PC-3 (cell line): ENCODE data around the gene LNPEP. TPM values are rescaled to one million over a fixed set of nuclear protein-coding genes. Genes with fewer than 3 reads are reported as not detected.

Experiments used
- ATAC-seq: fragments of 200-7000 bp; cut with Tn5 transposase; 2 replicates; pipeline ENCODE4 v1.9.1; 2020; ENCODE audit warnings: mild to moderate bottlenecking, moderate library complexity
- Bru-seq: library from RNA; stranded (reverse); fragments of 400-500 nt; gene quantifications from one replicate; lab custom pipeline; 2021; lab: Mats Ljungman, UMichigan
- BruChase-seq, 2 experiments: library from RNA; stranded (reverse); fragments of 400-500 nt; gene quantifications; one replicate each; lab custom pipeline; 2021; lab: Mats Ljungman, UMichigan
- BruUV-seq: library from RNA; stranded (reverse); fragments of 400-500 nt; replicated peaks from 2 replicates; lab custom pipeline; 2021; lab: Mats Ljungman, UMichigan
- CTCF ChIA-PET: fragments of 300-600 bp; sonication (Branson Sonifier 250); formaldehyde crosslinking; loops from one replicate; lab custom pipeline; 2022; ENCODE audit warnings: antibody characterized with exemption; lab: Charles Lee
- POLR2A ChIA-PET: fragments of 300-600 bp; sonication (Branson Sonifier 250); formaldehyde crosslinking; loops from one replicate; lab custom pipeline; 2022; ENCODE audit warnings: antibody characterized with exemption; ENCODE audit not compliant: unreplicated experiment; lab: Charles Lee
- DNase-seq: peaks from one replicate; pipeline ENCODE4 v3.0.0-alpha.2; 2015
- H2AFZ ChIP-seq: fragments of 300-600 bp; sonication (generic); 2 replicates; pipeline ENCODE4 v1.6.0; 2016; ENCODE audit warnings: antibody characterized with exemption, low read length
- H3F3A ChIP-seq: fragments of 300-600 bp; sonication (generic); one replicate; pipeline ENCODE4 v1.6.0; 2017; ENCODE audit warnings: antibody characterized with exemption, low read length, control low read depth, mild to moderate bottlenecking; ENCODE audit not compliant: unreplicated experiment
- H3K27ac ChIP-seq: fragments of 300-600 bp; sonication (generic); 2 replicates; pipeline ENCODE4 v1.5.1; 2016; ENCODE audit warnings: mild to moderate bottlenecking, low read length
- H3K27me3 ChIP-seq: fragments of 300-600 bp; sonication (generic); 2 replicates; pipeline ENCODE4 v1.6.1; 2016; ENCODE audit warnings: low read length, mixed read lengths
- H3K36me3 ChIP-seq: fragments of 300-600 bp; sonication (generic); 2 replicates; pipeline ENCODE4 v1.6.1; 2016; ENCODE audit warnings: low read depth, mixed run types, low read length, mixed read lengths
- H3K4me1 ChIP-seq: fragments of 300-600 bp; sonication (generic); 2 replicates; pipeline ENCODE4 v1.5.1; 2016; ENCODE audit warnings: low read length; ENCODE audit not compliant: insufficient read depth
- H3K4me2 ChIP-seq: fragments of 300-600 bp; sonication (generic); 2 replicates; pipeline ENCODE4 v1.6.0; 2016; ENCODE audit warnings: low read length
- H3K4me3 ChIP-seq: fragments of 300-600 bp; sonication (generic); 2 replicates; pipeline ENCODE4 v1.5.1; 2016; ENCODE audit warnings: mild to moderate bottlenecking, low read length, mixed read lengths
- H3K79me2 ChIP-seq: fragments of 300-600 bp; sonication (generic); 2 replicates; pipeline ENCODE4 v1.6.1; 2017; ENCODE audit warnings: low read length, mixed read lengths
- H3K9ac ChIP-seq: fragments of 300-600 bp; sonication (generic); 2 replicates; pipeline ENCODE4 v1.6.0; 2016; ENCODE audit warnings: mild to moderate bottlenecking, low read length
- H3K9me2 ChIP-seq: fragments of 300-600 bp; sonication (generic); replicated peaks from 2 replicates; pipeline ENCODE4 v1.6.1; 2016; ENCODE audit warnings: mixed run types, low read length, mixed read lengths
- H3K9me3 ChIP-seq: fragments of 300-600 bp; sonication (generic); 2 replicates; pipeline ENCODE4 v1.6.1; 2016; ENCODE audit warnings: low read length, mixed read lengths
- H4K20me1 ChIP-seq: fragments of 300-600 bp; sonication (generic); 2 replicates; pipeline ENCODE4 v1.6.1; 2016; ENCODE audit warnings: low read length, mixed read lengths
- EZH2 ChIP-seq: fragments of 300-600 bp; sonication (generic); IDR thresholded peaks from one replicate; pipeline ENCODE4 v1.6.1; 2017; ENCODE audit warnings: antibody characterized with exemption, mild to moderate bottlenecking, low read length; ENCODE audit not compliant: unreplicated experiment
- EZH2phosphoT487 ChIP-seq: fragments of 300-600 bp; sonication (generic); IDR thresholded peaks from 2 replicates; pipeline ENCODE4 v1.6.1; 2018; ENCODE audit warnings: mild to moderate bottlenecking, antibody characterized with exemption, low read length, borderline replicate concordance
- intact Hi-C: fragments of 100-400 bp; cut with micrococcal nuclease; formaldehyde crosslinking; loops from 2 replicates; pipeline ENCODE4 v1.9.0; 2023
- long read RNA-seq: library from polyadenylated mRNA; unstranded; transcript quantifications from one replicate; pipeline ENCODE4 v2.0.0, GENCODE V29; 2021; ENCODE audit not compliant: unreplicated experiment
- total RNA-seq: library from RNA; depleted of rRNA; stranded (reverse); fragments of >200 nt; gene quantifications from 2 replicates; pipeline ENCODE4 v1.2.3, GENCODE V29; 2014; rRNA removed
- TF ChIP-seq, protein P1 (sequence below): fragments of 300-600 bp; sonication (generic); conservative IDR thresholded peaks from 2 replicates; pipeline ENCODE4 v1.5.1; 2017; ENCODE audit warnings: antibody characterized with exemption, low read depth, mild to moderate bottlenecking, low read length

LNPEP gene
- total RNA-seq (11.1 and 20.2 TPM in 2 replicates), Bru-seq, nascent RNA (percentile 85 among the genes with signal in this experiment), BruChase-seq, experiment 1, labeled RNA remaining after a 6-hour chase (percentile 84 among the genes with signal in this experiment), BruChase-seq, experiment 2, labeled RNA remaining after a 2-hour chase (percentile 87 among the genes with signal in this experiment)
- long read RNA-seq, full-length matches to known transcripts: 24 of 53 reads
- long read RNA-seq, partial matches to known transcripts: 11 of 53 reads
- long read RNA-seq, other reads (novel, unspliced or antisense): 18 of 53 reads

DNA sequence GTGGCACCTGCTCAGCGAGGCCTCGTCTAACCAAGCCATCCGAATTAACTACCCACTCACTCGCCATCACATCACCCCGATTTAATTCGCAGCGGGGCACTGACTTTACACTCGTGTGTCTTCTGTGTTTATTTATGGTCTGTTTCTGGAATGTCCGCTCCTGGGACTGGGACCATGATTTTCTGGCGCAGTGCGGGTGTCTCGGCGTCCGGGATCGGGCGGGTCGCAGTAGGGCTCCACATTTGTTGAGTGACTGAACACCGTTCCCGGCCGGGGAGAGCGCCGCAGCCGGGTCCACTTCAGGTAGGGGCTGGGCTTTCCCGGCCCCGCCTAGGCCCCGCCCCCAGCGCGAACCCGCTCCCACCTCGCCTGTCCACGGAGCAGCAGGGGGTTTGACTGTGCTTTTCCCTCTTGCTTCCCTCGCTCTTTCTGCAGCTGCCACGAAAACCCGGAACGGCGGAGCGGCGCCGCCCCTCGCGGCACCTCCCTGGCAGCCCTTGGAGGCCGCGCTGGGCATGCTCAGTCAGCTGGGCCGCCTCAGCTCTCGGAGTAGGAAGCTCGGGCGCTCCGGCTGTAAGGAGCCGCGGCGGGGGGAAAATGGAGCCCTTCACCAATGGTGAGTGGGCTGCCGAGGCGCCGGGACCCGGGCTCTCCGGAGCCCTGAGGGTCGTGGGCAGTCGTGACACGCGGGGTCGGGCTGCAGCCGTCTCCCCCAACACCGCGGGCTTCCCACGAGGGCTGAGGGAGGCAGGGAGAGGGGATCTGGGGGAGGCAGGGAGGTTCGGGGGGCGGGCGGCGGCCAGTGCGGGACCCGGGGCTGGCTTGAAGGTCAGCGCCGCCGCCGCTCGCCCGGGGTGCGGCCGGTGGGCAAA lies at the start of gene LNPEP:
TSS of gene LNPEP (plus strand) at position 522 of the 872 bp plus-strand sequence. CDS start at position 598, 76 bp downstream.
- peak within 1 kb of the TSS; percentile 93 for H2AFZ ChIP-seq
- ChIA-PET CTCF (interaction anchor here (0.6 to 1.9 kb wide), 2 partner anchors 67 to 183 kb away, joined by 7 to 18 read pairs; no protein-coding TSS in a partner anchor), POLR2A (interaction anchor here (0.6 to 1.0 kb wide), 2 partner anchors 128 to 1854 kb away, joined by 3 to 5 read pairs; partner anchors contain the start of gene ERAP1)
- no peaks in the 10 kb centered on the region for H3F3A ChIP-seq
- no peaks in the 10 kb centered on the region for H3K27me3 ChIP-seq
- peak within 1 kb of the TSS; percentile 86 for H3K4me2 ChIP-seq
- peak within 1 kb of the TSS; percentile 84 for H3K9ac ChIP-seq
- no peaks in the 10 kb centered on the region for H4K20me1 ChIP-seq
- H3K4me1 ChIP-seq: peaks cover 35% of the 10 kb centered on the region
- DNase-seq (peak; percentile 97), ATAC-seq (peak; percentile 79)
- H3K27ac ChIP-seq: peak within 1 kb of the TSS; percentile 86
- no peaks in the 10 kb centered on the region for H3K36me3 ChIP-seq
- BruUV-seq: TSS peak; percentile 48
- intact Hi-C loops: loop anchor here (1.0 to 5.0 kb wide), 7 partner anchors 11 to 227 kb away; partner anchors contain the start of gene LIX1
- H3K9me3 ChIP-seq: no peaks in the 10 kb centered on the region
- no peak for TF ChIP-seq EZH2phosphoT487
- TF ChIP-seq, protein P1, sequence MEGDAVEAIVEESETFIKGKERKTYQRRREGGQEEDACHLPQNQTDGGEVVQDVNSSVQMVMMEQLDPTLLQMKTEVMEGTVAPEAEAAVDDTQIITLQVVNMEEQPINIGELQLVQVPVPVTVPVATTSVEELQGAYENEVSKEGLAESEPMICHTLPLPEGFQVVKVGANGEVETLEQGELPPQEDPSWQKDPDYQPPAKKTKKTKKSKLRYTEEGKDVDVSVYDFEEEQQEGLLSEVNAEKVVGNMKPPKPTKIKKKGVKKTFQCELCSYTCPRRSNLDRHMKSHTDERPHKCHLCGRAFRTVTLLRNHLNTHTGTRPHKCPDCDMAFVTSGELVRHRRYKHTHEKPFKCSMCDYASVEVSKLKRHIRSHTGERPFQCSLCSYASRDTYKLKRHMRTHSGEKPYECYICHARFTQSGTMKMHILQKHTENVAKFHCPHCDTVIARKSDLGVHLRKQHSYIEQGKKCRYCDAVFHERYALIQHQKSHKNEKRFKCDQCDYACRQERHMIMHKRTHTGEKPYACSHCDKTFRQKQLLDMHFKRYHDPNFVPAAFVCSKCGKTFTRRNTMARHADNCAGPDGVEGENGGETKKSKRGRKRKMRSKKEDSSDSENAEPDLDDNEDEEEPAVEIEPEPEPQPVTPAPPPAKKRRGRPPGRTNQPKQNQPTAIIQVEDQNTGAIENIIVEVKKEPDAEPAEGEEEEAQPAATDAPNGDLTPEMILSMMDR: no peak
- no peak for TF ChIP-seq EZH2
- H3K4me3 ChIP-seq: peak within 1 kb of the TSS; percentile 76
- H3K9me2 ChIP-seq: no peaks in the 10 kb centered on the region
- H3K79me2 ChIP-seq: peaks cover 43% of the 10 kb centered on the region

DNA sequence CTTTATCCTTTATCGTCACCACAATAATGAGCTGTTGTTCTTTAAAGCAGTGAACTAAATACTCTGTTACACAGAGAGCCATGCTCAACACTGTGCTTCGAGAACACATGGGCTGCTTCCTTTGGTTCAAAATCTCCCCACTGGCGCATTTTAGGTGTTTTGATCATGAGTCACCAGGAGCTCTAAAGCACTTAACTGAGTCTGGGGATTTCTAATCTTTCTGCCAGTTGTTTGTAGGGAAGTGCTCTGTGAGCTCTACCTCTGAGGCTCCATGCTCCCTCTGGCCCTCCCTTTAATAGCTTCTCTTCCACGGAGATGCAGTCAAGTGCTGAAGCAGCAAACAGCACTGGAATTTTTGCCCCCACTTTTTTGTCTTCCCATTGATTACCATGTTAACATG lies 42.5 kb upstream of the LNPEP start:
- ChIA-PET CTCF (no interaction called here), POLR2A (no interaction called here)
- Histone ChIP-seq H3F3A (no peaks in the 10 kb centered on the region), H3K27ac (no peak overlapping the region), H4K20me1 (no peaks in the 10 kb centered on the region), H3K79me2 (no peaks in the 10 kb centered on the region), H3K9ac (no peak overlapping the region), H3K4me1 (no peaks in the 10 kb centered on the region), H3K4me2 (no peak overlapping the region), H3K9me2 (no peaks in the 10 kb centered on the region), H2AFZ (no peak overlapping the region), H3K27me3 (no peaks in the 10 kb centered on the region), H3K4me3 (no peak overlapping the region), H3K36me3 (no peaks in the 10 kb centered on the region), H3K9me3 (no peaks in the 10 kb centered on the region)
- no peak for TF ChIP-seq EZH2phosphoT487
- TF ChIP-seq EZH2: no peak
- TF ChIP-seq, protein P1: no peak
- no TSS peak for BruUV-seq
- intact Hi-C loops: no loop called here
- ATAC-seq (no peak), DNase-seq (peak; percentile 35)
